Left kidney (tissue), 2 donors: ENCODE results near the gene PLCL2. TPM values are rescaled to one million over a fixed set of nuclear protein-coding genes. Genes with fewer than 3 reads are reported as not detected.
"Not testable (repeated sequence)": the region's sequence is repeated elsewhere in the genome, so short reads cannot be mapped to it uniquely, and the experiment has no call there.

Experiments
- DNase-seq: peaks from one replicate; pipeline ENCODE4 v3.0.0-alpha.2; 2013
- polyA plus RNA-seq: library from polyadenylated mRNA; unstranded; fragments of 120-200 nt; gene quantifications from one replicate; pipeline ENCODE4 v1.2.1, GENCODE V29; 2013; ENCODE audit not compliant: insufficient read length

Gene PLCL2
- polyA plus RNA-seq, 1 donor: 16.4 TPM

GRCh38 chr3:16961621-16962205, 77.0 kb downstream of the PLCL2 start:
- no peak for DNase-seq

- no peak for DNase-seq
These were observed 90.3 kb downstream of the PLCL2 start for GRCh38 chr3:16975083-16975482.

GRCh38 chr3:16978234-16978920, 93.6 kb downstream of the PLCL2 start:
- no peak for DNase-seq

- DNase-seq: no peak
These were observed 94.1 kb downstream of the PLCL2 start for GRCh38 chr3:16978921-16979271.

- DNase-seq: not testable (repeated sequence)
These were observed 95.2 kb downstream of the PLCL2 start for GRCh38 chr3:16979769-16980515.

GRCh38 chr3:16980526-16980925, 95.8 kb downstream of the PLCL2 start:
- not testable (repeated sequence) for DNase-seq

GRCh38 chr3:16982460-16982859, 97.7 kb downstream of the PLCL2 start:
- no peak for DNase-seq

- no peak for DNase-seq
These were observed 100.9 kb downstream of the PLCL2 start for GRCh38 chr3:16985608-16986007.

GRCh38 chr3:16987141-16987540, 102.4 kb downstream of the PLCL2 start:
- DNase-seq: no peak

- no peak for DNase-seq
These were observed 105.4 kb downstream of the PLCL2 start for GRCh38 chr3:16990163-16990562.

GRCh38 chr3:16992198-16992597, 107.4 kb downstream of the PLCL2 start:
- DNase-seq: no peak

- DNase-seq: no peak
These were observed 108.5 kb downstream of the PLCL2 start for GRCh38 chr3:16993227-16993626.

GRCh38 chr3:16994854-16995525, 110.2 kb downstream of the PLCL2 start:
- DNase-seq: no peak

- no peak for DNase-seq
These were observed 110.8 kb downstream of the PLCL2 start for GRCh38 chr3:16995601-16996000.

GRCh38 chr3:16998236-16998923, 113.6 kb downstream of the PLCL2 start:
- no peak for DNase-seq

- DNase-seq: no peak
These were observed 114.4 kb downstream of the PLCL2 start for GRCh38 chr3:16999161-16999560.

- no peak for DNase-seq
These were observed 115.1 kb downstream of the PLCL2 start for GRCh38 chr3:16999871-17000270.

GRCh38 chr3:17003457-17003856, 118.7 kb downstream of the PLCL2 start:
- DNase-seq: no peak

- no peak for DNase-seq
These were observed 121.5 kb downstream of the PLCL2 start for GRCh38 chr3:17006132-17006852.

GRCh38 chr3:17007284-17007683, 122.5 kb downstream of the PLCL2 start:
- no peak for DNase-seq

GRCh38 chr3:17009826-17010225, 125.1 kb downstream of the PLCL2 start:
- DNase-seq: no peak
